H1 (cell line): ENCODE measurements around the gene GAS6. TPM values are rescaled to one million over a fixed set of nuclear protein-coding genes. Genes with fewer than 3 reads are reported as not detected.

Source experiments
- CHD1 ChIP-seq: IDR thresholded peaks from 2 replicates; pipeline ENCODE4 v1.6.1; 2012; ENCODE audit warnings: low read depth, low read length, improper control_type of control experiment
- EGR1 ChIP-seq: IDR thresholded peaks from 2 replicates; pipeline ENCODE4 v1.6.1; 2011; ENCODE audit warnings: low read depth, low read length, borderline replicate concordance
- KDM4A ChIP-seq: IDR thresholded peaks from one replicate; pipeline ENCODE4 v1.7.1; 2012; ENCODE audit warnings: low read depth, mild to moderate bottlenecking, moderate library complexity, low read length, inconsistent platforms; ENCODE audit not compliant: severe bottlenecking
- RBBP5 ChIP-seq: IDR thresholded peaks from 2 replicates; pipeline ENCODE4 v1.7.1; 2012; ENCODE audit warnings: low read depth, mild to moderate bottlenecking, inconsistent platforms, low read length, moderate library complexity, borderline replicate concordance
- SP2 ChIP-seq: IDR thresholded peaks from 2 replicates; pipeline ENCODE4 v1.6.1; 2012; ENCODE audit warnings: mild to moderate bottlenecking, low read length, inconsistent platforms
- TAF1 ChIP-seq: IDR thresholded peaks from 2 replicates; pipeline ENCODE4 v1.6.1; 2011; ENCODE audit warnings: mild to moderate bottlenecking, low read depth, low read length
- polyA plus RNA-seq, 7 experiments: library from polyadenylated mRNA; depleted of rRNA in 3 of 7; stranded (reverse) in 5 of 7; unstranded in 2 of 7; fragments of >200 nt in 5 of 7; fragments of 200-250 nt in 2 of 7; gene quantifications; 1 replicate in 5 of 7; 2 replicates in 1 of 7; 4 replicates in 1 of 7; pipeline versions ENCODE4 v1.2.1 to v1.2.3, GENCODE V29; 2011 to 2013; ENCODE audit warnings: missing spikeins in 2 of 7, mixed read lengths in 2 of 7
- total RNA-seq: library from RNA; stranded (reverse); fragmentation: NEBNext Ultra II Directional; extraction: Animal tissue kit (Norgen Biotek cat#: 25700); gene quantifications from 2 replicates; pipeline ENCODE4 v1.2.1, GENCODE V29; 2021
- TF ChIP-seq, protein P1 (sequence below): IDR thresholded peaks from 2 replicates; pipeline ENCODE4 v1.6.1; 2012; ENCODE audit warnings: inconsistent platforms
- TF ChIP-seq, protein P2 (sequence below), 3 experiments: IDR thresholded peaks; 1 replicate in 2 of 3; 2 replicates in 1 of 3; pipeline versions ENCODE4 v1.5.1 to v1.6.1; 2011; ENCODE audit warnings: low read length in 3 of 3, mild to moderate bottlenecking in 3 of 3, inconsistent platforms in 2 of 3, low read depth in 1 of 3, moderate library complexity in 1 of 3; ENCODE audit not compliant: insufficient read depth in 1 of 3; ENCODE audit errors: control extremely low read depth in 1 of 3

GAS6 gene
- total and polyA plus RNA-seq, 2 of the 8 experiments (the other 6 are each of a cell fraction or from before 2014, with no cell fraction given), result 18.6 to 31.0 TPM

DNA sequence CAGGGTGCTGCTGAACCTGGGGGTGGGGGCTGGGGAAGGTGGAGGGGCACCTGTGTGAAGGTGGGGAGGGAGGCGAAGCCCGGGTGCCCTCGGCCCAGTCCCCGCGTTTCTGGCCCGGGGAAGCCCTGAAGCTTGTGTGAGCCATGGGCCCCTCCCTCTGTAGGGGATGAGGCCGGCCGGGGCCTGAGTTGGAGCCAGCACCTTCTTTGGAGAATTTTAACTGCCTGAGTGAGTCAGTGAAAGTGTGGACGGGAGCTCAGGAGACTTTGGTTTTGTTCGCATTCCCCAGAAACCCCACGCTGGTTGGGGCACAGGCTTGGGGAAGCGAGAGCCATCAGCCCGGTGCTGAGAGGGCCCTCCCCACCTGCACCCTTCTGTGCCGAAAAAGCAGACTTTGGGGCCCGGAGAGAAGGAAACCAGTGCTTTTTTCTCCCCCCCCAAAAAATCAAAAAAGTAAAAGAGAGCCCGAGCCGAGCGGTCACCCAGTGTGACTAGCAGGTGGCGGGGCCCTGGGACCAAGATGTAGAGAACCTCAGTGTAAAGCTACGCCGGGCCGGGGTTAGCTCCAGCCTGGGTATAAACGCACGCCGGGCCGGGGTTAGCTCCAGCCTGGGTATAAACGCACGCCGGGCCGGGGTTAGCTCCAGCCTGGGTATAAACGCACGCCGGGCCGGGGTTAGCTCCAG, 59.7 kb downstream of the GAS6 start (continued):
- TF ChIP-seq RBBP5 (no peak), EGR1 (no peak), KDM4A (no peak), SP2 (no peak), CHD1 (no peak), TAF1 (no peak)
- TF ChIP-seq, protein P1, sequence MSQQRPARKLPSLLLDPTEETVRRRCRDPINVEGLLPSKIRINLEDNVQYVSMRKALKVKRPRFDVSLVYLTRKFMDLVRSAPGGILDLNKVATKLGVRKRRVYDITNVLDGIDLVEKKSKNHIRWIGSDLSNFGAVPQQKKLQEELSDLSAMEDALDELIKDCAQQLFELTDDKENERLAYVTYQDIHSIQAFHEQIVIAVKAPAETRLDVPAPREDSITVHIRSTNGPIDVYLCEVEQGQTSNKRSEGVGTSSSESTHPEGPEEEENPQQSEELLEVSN, result no peak
- TF ChIP-seq, protein P2, sequence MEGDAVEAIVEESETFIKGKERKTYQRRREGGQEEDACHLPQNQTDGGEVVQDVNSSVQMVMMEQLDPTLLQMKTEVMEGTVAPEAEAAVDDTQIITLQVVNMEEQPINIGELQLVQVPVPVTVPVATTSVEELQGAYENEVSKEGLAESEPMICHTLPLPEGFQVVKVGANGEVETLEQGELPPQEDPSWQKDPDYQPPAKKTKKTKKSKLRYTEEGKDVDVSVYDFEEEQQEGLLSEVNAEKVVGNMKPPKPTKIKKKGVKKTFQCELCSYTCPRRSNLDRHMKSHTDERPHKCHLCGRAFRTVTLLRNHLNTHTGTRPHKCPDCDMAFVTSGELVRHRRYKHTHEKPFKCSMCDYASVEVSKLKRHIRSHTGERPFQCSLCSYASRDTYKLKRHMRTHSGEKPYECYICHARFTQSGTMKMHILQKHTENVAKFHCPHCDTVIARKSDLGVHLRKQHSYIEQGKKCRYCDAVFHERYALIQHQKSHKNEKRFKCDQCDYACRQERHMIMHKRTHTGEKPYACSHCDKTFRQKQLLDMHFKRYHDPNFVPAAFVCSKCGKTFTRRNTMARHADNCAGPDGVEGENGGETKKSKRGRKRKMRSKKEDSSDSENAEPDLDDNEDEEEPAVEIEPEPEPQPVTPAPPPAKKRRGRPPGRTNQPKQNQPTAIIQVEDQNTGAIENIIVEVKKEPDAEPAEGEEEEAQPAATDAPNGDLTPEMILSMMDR (IDR thresholded peaks at IDR 0.05; ENCODE audit: control extremely low read depth in 1 of 3, insufficient read depth in 1 of 3, low read depth in 1 of 3, low read length in 3 of 3), result no peak
